Epithelial cell of esophagus (primary cell): ENCODE data around the gene UNC119B.
A peak's percentile ranks its signal among the peaks of the same experiment; 100 is the strongest.

Experiments used
- DNase-seq: peaks from one replicate; pipeline ENCODE4 v3.0.0; 2010; ENCODE audit warnings: low read depth
- H3K4me3 ChIP-seq: 2 replicates; pipeline ENCODE4 v1.5.1; 2011; ENCODE audit warnings: mild to moderate bottlenecking, low read length, control low read depth
- TF ChIP-seq, protein P1 (sequence below): IDR thresholded peaks from 2 replicates; pipeline ENCODE4 v1.5.1; 2011; ENCODE audit warnings: low read depth, mild to moderate bottlenecking, low read length, control low read depth, inconsistent platforms; ENCODE audit not compliant: insufficient read depth; ENCODE audit errors: missing control alignments

UNC119B gene

DNA sequence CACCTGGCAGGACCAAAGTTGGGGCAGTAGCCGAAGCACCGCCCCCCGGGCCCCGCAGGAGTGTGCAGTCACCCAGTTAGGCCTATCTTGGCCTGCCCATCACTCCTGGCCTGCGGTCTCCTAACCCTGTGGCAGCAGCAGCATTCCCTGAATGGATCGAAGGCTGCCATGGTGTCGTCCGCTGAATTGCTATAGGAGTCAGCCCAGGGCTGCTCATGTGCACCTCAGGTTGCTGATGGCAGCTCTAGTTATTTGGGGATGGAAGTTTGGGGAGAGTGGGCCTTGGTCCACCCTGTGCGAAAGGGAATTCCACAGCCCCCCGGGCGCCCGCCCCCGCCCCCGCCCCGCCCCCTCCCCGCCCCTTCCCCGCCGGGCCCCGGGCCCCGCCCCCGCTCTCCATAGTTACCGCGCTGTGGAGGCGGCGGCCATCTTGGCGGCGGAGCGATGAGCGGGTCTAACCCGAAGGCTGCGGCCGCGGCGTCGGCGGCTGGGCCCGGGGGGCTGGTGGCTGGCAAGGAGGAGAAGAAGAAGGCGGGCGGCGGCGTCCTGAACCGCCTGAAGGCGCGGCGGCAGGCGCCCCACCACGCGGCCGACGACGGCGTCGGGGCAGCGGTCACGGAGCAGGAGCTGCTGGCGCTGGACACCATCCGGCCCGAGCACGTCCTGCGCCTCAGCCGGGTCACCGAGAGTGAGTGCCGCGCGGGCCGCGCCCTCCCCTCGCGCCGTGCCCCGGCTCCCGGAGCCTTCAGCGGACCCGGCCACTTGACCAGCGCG lies at the start of gene UNC119B:
UNC119B (plus strand) TSS at position 428 of the 774 bp plus-strand sequence; CDS start at position 445, 17 bp downstream.
- TF ChIP-seq, protein P1, sequence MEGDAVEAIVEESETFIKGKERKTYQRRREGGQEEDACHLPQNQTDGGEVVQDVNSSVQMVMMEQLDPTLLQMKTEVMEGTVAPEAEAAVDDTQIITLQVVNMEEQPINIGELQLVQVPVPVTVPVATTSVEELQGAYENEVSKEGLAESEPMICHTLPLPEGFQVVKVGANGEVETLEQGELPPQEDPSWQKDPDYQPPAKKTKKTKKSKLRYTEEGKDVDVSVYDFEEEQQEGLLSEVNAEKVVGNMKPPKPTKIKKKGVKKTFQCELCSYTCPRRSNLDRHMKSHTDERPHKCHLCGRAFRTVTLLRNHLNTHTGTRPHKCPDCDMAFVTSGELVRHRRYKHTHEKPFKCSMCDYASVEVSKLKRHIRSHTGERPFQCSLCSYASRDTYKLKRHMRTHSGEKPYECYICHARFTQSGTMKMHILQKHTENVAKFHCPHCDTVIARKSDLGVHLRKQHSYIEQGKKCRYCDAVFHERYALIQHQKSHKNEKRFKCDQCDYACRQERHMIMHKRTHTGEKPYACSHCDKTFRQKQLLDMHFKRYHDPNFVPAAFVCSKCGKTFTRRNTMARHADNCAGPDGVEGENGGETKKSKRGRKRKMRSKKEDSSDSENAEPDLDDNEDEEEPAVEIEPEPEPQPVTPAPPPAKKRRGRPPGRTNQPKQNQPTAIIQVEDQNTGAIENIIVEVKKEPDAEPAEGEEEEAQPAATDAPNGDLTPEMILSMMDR = no peak
- peak; percentile 52 for DNase-seq

DNA sequence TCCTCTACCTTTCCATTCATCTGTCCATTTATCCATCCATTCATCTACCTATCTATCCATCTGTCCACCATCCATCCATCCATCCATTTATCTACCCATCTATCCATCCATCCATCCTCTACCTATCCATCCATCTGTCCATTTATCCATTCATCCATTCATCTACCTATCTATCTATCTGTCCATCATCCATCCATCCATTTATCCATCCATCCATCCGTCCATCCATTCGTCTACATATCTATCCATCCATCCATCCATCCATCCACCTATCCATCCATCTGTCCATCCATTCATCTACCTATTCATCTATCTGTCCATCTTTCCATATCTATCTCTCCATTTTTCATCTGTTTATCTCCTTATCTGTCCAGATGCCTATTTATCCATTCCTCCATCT lies 48.8 kb upstream of the UNC119B start:
- DNase-seq = no peak
- TF ChIP-seq, protein P1 = no peak
- H3K4me3 ChIP-seq = no peak overlapping the region

More for the DNA sequence above, at the start of gene UNC119B:
- H3K4me3 ChIP-seq = peak within 1 kb of the TSS; percentile 66

DNA sequence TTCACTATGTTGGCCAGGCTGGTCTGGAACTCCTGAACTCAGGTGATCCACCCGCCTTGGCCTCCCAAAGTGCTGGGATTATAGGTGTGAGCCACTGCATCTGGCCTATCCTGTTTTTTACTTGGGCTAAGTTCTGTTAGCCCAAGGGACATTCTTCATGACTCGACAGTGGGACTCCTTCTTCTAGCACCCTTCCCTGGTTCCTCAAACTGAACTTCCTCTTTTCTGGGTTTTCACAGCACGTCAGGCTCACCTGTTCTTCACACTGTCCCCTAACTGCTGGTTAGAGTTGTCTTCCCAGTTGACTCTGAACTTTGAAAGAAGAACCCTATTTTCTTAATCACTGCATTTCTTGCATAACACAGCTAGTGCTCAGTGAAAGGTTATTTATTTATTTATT lies 47.4 kb upstream of the UNC119B start:
- TF ChIP-seq, protein P1 = no peak
- no peak for DNase-seq
- no peak overlapping the region for H3K4me3 ChIP-seq

DNA sequence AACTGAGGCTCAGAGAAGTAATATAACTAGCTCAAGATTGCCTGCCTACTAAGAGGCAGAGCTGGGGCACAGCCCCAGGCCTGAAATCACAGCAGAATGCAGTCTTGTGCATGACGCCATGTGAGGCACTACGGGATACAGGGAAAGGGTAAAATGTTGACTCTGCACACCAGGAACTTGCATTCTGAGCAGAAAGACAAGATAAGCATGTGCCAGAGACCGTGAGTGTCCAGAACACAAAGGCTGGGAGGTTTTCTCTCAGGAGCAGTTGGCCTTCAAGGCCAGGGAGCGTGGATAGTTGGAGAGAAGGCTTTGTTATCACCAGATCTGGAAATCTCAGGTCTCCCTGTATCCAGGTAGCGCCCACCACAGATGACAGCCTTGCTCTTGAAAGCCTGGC lies 46.5 kb upstream of the UNC119B start:
- no peak overlapping the region for H3K4me3 ChIP-seq
- no peak for DNase-seq
- TF ChIP-seq, protein P1 = no peak

DNA sequence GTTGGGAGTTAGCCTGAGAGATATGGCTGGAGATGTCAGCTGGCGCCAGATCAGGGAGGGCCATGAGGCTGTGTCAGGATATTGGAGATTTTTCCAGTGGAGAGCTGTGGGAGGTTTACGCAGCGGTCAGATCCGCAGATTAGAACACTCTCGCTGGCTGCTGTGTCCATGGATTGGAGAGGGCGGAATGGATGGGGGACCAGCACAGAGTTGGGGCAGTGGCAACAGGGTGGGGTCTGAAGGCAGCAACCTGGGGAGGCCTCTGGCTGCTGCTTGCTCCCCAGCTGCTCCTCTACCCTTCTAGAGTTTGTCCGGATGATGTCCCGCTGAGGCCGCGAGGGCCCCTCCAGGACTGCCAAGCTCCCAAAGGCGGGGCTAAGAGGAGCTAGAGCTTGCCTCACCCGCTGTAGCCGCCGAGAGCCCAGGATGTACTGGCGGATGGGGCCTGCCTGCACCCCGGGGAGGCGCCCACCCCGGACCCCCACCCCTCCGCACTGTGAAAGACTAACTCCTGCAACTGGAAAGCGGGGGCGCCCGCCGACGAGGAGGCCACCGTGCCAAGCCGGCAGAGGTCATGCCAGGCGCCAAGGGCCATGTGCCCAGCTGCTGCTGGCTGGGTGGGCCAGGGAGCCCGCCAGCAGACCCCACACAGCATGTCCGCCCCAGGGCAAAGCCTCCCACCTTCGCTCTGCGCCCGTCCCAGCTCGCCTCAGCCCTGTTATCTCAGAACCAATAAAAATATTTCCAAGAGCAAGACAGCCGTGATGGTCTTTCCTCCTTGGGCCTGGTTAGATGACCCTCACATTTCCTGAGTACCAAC lies 43.5 kb upstream of the UNC119B start:
- TF ChIP-seq, protein P1 = no peak
- DNase-seq = no peak
- H3K4me3 ChIP-seq = no peak overlapping the region

DNA sequence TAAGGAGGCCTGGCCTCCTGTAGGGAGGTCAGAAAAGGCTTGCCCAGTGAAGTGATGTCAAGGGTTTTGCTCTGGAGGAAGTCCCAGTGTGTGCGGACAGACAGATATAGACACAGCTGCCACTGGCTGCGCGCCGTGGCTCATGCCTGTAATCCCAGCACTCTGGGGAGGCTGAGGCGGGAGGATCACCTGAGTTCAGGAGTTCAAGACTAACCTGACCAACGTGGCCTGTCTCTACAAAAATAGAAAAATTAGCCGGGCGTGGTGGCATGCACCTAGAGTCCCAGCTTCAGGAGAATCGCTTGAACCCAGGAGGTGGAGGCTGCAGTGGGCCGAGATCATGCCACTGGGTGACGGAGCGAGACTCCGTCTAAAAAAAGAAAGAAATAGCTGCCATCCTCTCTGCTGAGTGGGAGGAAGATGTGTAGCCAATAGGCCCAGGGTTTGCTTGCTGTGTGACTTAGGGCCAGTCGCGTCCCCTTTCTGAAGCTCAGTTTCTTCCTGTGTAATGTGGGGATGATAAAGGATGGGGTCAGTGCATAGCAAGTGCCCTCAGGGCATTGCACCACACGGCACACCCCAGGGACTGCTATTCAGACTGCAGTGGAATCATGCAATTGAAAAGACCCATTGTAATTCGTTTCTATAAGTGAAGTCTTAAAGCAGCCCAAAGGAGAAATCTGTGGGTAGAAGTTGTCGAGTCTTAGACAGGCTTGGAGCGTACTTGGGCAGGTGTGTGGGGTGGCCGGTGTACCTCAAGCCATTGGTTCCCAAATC lies 42.0 kb upstream of the UNC119B start:
- TF ChIP-seq, protein P1 = no peak
- no peak overlapping the region for H3K4me3 ChIP-seq
- DNase-seq = no peak
